K562 (cell line): Measurements from ENCODE around the gene CUTA. TPM values are rescaled to one million over a fixed set of nuclear protein-coding genes. Genes with fewer than 3 reads are reported as not detected.

Experiments used
- BDP1 ChIP-seq: IDR thresholded peaks from 3 replicates; pipeline ENCODE4 v1.6.1; 2011; ENCODE audit not compliant: insufficient read length, insufficient read depth
- CEBPB ChIP-seq: fragments of 450-650 bp; IDR thresholded peaks from 2 replicates; pipeline ENCODE4 v1.6.1; 2016; ENCODE audit warnings: missing genetic modification characterization, missing compliant biosample characterization
- CREM ChIP-seq: IDR thresholded peaks from 2 replicates; pipeline ENCODE4 v1.6.1; 2014; ENCODE audit warnings: antibody characterized with exemption, low read depth
- DPF2 ChIP-seq: fragments of 450-650 bp; IDR thresholded peaks from 2 replicates; pipeline ENCODE4 v1.6.1; 2016
- ELK1 ChIP-seq: sonication (generic); formaldehyde crosslinking; IDR thresholded peaks from 2 replicates; pipeline ENCODE4 v1.8.1; 2022; ENCODE audit warnings: missing genetic modification reagents
- EP300 ChIP-seq: IDR thresholded peaks from 2 replicates; pipeline ENCODE4 v1.6.1; 2012; ENCODE audit warnings: low read length, improper control_type of control experiment
- JUND ChIP-seq, 2 experiments: IDR thresholded peaks; 2 replicates in 1 of 2; 3 replicates in 1 of 2; pipeline ENCODE4 v1.6.1; 2011; ENCODE audit warnings: borderline replicate concordance in 2 of 2, low read depth in 2 of 2, low read length in 2 of 2, improper control_type of control experiment in 1 of 2, missing biosample characterization in 1 of 2, missing genetic modification characterization in 1 of 2, missing genetic modification reagents in 1 of 2
- MAFG ChIP-seq: fragments of 450-650 bp; conservative IDR thresholded peaks from 2 replicates; pipeline ENCODE4 v1.6.1; 2016; ENCODE audit warnings: missing genetic modification characterization, missing compliant biosample characterization
- MIER1 ChIP-seq: fragments of 450-650 bp; IDR thresholded peaks from 2 replicates; pipeline ENCODE4 v1.6.1; 2016; ENCODE audit warnings: antibody characterized with exemption, mild to moderate bottlenecking, low read depth
- NELFE ChIP-seq: IDR thresholded peaks from 2 replicates; pipeline ENCODE4 v1.6.1; 2011; ENCODE audit warnings: mild to moderate bottlenecking; ENCODE audit not compliant: insufficient read depth, insufficient read length
- PKNOX1 ChIP-seq: fragments of 450-650 bp; IDR thresholded peaks from 2 replicates; pipeline ENCODE4 v1.6.1; 2016
- RCOR1 ChIP-seq, 2 experiments: IDR thresholded peaks; 2 replicates each; pipeline ENCODE4 v1.6.1; 2012; ENCODE audit warnings: low read depth in 2 of 2, low read length in 2 of 2, borderline replicate concordance in 1 of 2, improper control_type of control experiment in 1 of 2
- SIX5 ChIP-seq, 2 experiments: IDR thresholded peaks; 2 replicates each; pipeline ENCODE4 v1.6.1; 2011; ENCODE audit warnings: low read length in 2 of 2, borderline replicate concordance in 1 of 2, low read depth in 1 of 2, mild to moderate bottlenecking in 1 of 2, moderate library complexity in 1 of 2; ENCODE audit not compliant: insufficient read depth in 1 of 2
- SMARCB1 ChIP-seq: IDR thresholded peaks from 2 replicates; pipeline ENCODE4 v1.6.1; 2011; ENCODE audit warnings: improper control_type of control experiment, low read depth; ENCODE audit not compliant: insufficient read length
- YBX1 ChIP-seq: fragments of 450-650 bp; IDR thresholded peaks from 2 replicates; pipeline ENCODE4 v1.7.1; 2016; ENCODE audit warnings: mild to moderate bottlenecking
- ZFP36 ChIP-seq: fragments of 150-350 bp; IDR thresholded peaks from 2 replicates; pipeline ENCODE4 v1.6.1; 2018; ENCODE audit warnings: low read length, low read depth; ENCODE audit not compliant: partially characterized antibody
- ZHX1 ChIP-seq: fragments of 150-350 bp; conservative IDR thresholded peaks from 2 replicates; pipeline ENCODE4 v1.6.1; 2014; ENCODE audit warnings: low read length
- ZNF175 ChIP-seq: fragments of 200-800 bp; sonication (Bioruptor generic); IDR thresholded peaks from 2 replicates; pipeline ENCODE4 v1.6.1; 2016; ENCODE audit warnings: low read depth, mild to moderate bottlenecking, missing genetic modification characterization, missing compliant biosample characterization
- ZNF24 ChIP-seq: fragments of 450-650 bp; IDR thresholded peaks from 2 replicates; pipeline ENCODE4 v1.6.1; 2016
- ZNF263 ChIP-seq: sonication (generic); formaldehyde crosslinking; IDR thresholded peaks from 2 replicates; pipeline ENCODE4 v1.8.0; 2022; ENCODE audit warnings: mild to moderate bottlenecking, missing genetic modification reagents, borderline replicate concordance
- ZNF354B ChIP-seq: fragments of 250-450 bp; sonication (Bioruptor Pico); IDR thresholded peaks from 2 replicates; pipeline ENCODE4 v1.4.0; 2020
- ZNF740 ChIP-seq, 3 experiments: fragments of 200-800 bp in 1 of 3; sonication (Bioruptor generic) in 1 of 3; sonication (generic) in 1 of 3; formaldehyde crosslinking in 1 of 3; IDR thresholded peaks; 2 replicates each; pipeline versions ENCODE4 v1.6.1 to v1.8.0; 2016 to 2022; ENCODE audit warnings: mild to moderate bottlenecking in 2 of 3, missing compliant biosample characterization in 2 of 3, missing genetic modification characterization in 2 of 3, missing genetic modification reagents in 1 of 3
- ZNF785 ChIP-seq: fragments of 250-450 bp; sonication (Bioruptor Pico); IDR thresholded peaks from 2 replicates; pipeline ENCODE4 v1.4.0; 2020; ENCODE audit warnings: mild to moderate bottlenecking
- polyA plus RNA-seq, 8 experiments: library from polyadenylated mRNA; depleted of rRNA in 4 of 8; stranded (reverse) in 5 of 8; unstranded in 3 of 8; fragments of >200 nt; fragmentation: Nextera tagmentation in 2 of 8; fragmentation: Illumina TruSeq in 1 of 8; extraction: Ambion mirVana in 2 of 8; extraction: Trizol in 1 of 8; gene quantifications; 2 replicates each; pipeline versions ENCODE4 v1.2.1 to v1.2.3, GENCODE V29; 2011 to 2014; ENCODE audit warnings: inconsistent platforms in 1 of 8, missing spikeins in 1 of 8
- total RNA-seq, 7 experiments: library from RNA; depleted of rRNA in 6 of 7; stranded (reverse); fragments of >200 nt in 6 of 7; fragmentation: Illumina TruSeq in 2 of 7; extraction: Trizol in 2 of 7; gene quantifications; 2 replicates each; pipeline versions ENCODE4 v1.2.1 to v1.2.3, GENCODE V29; 2011 to 2021; ENCODE audit warnings: low replicate concordance in 1 of 7

The CUTA gene
- total and polyA plus RNA-seq, 9 of the 15 experiments (the other 6 are each of a cell fraction or from before 2014, with no cell fraction given): 166 to 682 (median 310) TPM

- TF ChIP-seq ZHX1 (no peak), ZNF24 (no peak), ZNF263 (CRISPR knock-in tag) (no peak), CEBPB (tag) (no peak), ZFP36 (no peak), JUND (IDR thresholded peaks at IDR 0.05; ENCODE audit: borderline replicate concordance, low read depth, low read length) (peak; percentile 38; the same call in 1 of the 2 replicates), JUND (tag; IDR thresholded peaks at IDR 0.05; ENCODE audit: borderline replicate concordance, low read depth, low read length) (no peak; the same call in 2 of the 3 replicates), DPF2 (no peak), ELK1 (CRISPR knock-in tag) (no peak), SMARCB1 (no peak), ZNF354B (no peak), EP300 (no peak), NELFE (no peak), MIER1 (no peak), BDP1 (no peak), ZNF740 (CRISPR knock-in tag; IDR thresholded peaks at IDR 0.05) (no peak), ZNF740 (tag; IDR thresholded peaks at IDR 0.05) (no peak), SIX5 (IDR thresholded peaks at IDR 0.05; ENCODE audit: borderline replicate concordance in 1 of 2, insufficient read depth in 1 of 2, low read depth in 1 of 2, low read length in 2 of 2) (no peak), MAFG (tag) (no peak), RCOR1 (IDR thresholded peaks at IDR 0.05; ENCODE audit: borderline replicate concordance in 1 of 2, low read depth in 2 of 2, low read length in 2 of 2) (no peak), ZNF785 (CRISPR knock-in tag) (no peak), ZNF175 (CRISPR knock-in tag) (no peak), PKNOX1 (no peak), YBX1 (no peak), CREM (no peak)
Measured at GRCh38 chr6:33439956-33440648, 22.2 kb upstream of the CUTA start (continued).
